GM21528 (cell line): ENCODE data around the gene LPP.
"Not testable (repeated sequence)": the region's sequence is repeated elsewhere in the genome, so short reads cannot be mapped to it uniquely, and the experiment has no call there.

Experiments
- ATAC-seq: cut with Tn5 transposase; IDR thresholded peaks from one replicate; pipeline ENCODE4 v1.9.1; 2021; ENCODE audit warnings: mild to moderate bottlenecking, moderate library complexity; ENCODE audit not compliant: unreplicated experiment, low FRiP score

Gene LPP

DNA sequence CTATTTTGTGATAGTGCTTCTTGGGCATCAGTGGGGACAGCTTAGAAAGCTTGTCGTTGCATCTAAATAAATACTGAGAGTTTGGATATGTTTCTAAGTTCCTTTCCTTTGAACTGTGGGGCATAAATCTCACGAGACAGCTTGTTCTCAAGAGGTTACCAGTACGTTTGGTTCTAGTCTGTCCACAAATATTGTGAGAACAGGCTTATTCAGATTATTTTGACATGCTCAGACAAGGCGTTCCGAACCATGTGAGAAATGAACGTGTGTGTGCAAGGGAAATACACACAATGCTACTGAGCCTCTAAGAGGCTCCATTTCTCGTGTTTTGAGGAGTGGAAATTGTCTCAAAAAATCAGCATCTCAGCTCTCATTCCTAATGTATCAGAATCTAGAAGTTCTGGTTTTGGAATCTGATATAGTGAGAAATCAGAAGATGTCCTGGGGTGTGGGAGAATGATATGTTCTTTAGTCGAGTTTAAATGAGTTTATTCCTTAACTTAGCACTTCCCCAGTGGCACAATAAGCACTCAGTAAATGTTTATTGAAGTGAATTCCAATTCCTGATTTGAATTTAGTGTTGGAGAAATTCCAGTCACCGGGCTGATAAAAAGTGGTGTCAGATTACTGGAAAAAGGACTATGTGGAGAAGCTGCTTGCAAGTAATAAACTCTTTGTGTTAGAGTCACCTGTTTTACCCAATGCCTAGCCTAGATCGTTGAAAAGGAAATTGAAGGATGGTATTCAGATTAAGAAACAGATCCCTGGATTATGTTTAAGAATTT lies 481.5 kb downstream of the LPP start:
- ATAC-seq: no peak

DNA sequence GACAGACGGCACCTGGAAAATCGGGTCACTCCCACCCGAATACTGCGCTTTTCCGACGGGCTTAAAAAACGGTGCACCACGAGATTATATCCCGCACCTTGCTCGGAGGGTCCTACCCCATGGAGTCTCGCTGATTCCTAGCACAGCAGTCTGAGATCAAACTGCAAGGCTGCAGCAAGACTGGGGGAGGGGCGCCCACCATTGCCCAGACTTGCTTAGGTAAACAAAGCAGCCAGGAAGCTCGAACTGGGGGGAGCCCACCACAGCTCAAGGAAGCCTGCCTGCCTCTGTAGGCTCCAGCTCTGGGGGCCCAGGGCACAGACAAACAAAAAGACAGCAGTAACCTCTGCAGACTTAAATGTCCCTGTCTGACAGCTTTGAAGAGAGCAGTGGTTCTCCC lies 482.3 kb downstream of the LPP start:
- ATAC-seq: not testable (repeated sequence)

GRCh38 chr3:188641076-188641475 lies 487.1 kb downstream of the LPP start:
- ATAC-seq: no peak

DNA sequence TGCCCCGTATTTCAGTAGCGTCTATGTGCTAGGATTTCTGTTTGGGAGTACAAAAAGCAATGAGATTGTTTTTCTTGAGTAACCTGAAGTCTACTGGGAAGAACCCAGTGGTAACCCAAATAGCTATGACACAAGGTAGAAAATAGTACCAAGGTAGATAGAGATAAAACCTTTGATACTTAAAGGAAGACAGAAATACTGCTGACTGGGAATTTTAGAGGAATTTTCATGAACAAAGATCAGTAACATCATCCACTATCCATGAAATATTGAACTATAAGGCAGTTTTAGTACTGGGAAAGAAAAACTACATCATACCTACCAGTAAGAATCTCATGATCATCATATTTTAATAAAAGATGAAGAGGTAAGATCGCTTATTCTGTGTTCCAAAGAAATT lies 489.8 kb downstream of the LPP start:
- ATAC-seq: no peak

DNA sequence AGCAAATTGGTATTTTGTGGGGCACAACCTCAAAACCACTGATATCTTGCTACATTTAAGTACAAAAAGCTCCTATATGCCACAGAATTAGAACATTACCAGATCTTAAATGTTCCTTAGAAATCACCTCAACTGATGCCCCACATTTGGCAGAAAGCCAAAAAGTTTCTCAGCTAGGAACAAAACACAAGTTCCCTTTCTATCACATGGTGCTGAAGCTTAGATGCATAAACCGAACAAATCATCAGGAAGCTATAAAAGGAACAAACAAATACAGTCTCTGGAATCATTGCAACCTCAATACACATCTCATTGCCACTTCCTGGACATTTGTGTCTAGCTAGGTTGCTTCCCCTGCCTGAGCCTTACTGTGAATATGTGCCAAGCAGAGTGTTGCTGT lies 492.6 kb downstream of the LPP start:
- no peak for ATAC-seq

- no peak for ATAC-seq
Observed at GRCh38 chr3:188647237-188647636, 493.3 kb downstream of the LPP start.

DNA sequence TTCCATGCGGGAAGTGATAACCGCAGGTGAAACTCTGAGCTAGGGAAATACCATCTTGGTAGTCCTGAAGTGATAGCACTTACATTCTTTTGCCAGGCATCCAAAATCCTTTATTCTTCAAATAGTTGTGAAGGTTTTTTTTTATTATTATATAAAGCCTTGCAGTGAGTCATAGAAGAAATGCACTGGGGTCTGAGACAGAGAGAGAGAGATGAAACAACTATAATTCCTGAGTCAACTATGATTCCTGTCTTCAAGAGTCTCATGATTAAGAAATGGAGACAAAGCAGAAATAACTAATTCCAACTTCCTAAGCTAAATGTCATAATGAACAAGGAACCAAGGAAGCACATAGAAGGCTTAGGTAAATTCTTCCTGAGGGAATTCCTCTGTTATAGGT lies 495.6 kb downstream of the LPP start:
- no peak for ATAC-seq

- ATAC-seq: no peak
Observed at GRCh38 chr3:188656196-188656982, 502.4 kb downstream of the LPP start.

DNA sequence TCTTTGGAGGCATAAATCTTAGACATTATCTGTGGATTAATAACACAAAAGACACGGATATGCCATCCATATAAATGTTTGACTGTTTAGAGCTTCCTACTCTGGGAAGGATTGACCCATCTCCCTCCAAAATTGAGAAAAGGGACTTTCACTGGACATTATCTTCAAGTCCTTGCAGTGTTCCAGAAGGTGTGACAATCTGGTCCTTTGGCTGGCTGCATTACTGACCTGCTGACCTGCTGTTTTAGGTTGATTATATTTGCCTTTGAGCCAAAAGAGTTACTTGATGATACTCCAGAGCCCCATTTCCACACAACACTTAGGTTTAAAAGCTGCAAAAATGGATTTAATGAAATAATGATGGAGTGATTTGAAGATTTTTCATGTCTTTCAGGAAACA lies 504.6 kb downstream of the LPP start:
- no peak for ATAC-seq

GRCh38 chr3:188659449-188660090 lies 505.6 kb downstream of the LPP start:
- ATAC-seq: no peak

DNA sequence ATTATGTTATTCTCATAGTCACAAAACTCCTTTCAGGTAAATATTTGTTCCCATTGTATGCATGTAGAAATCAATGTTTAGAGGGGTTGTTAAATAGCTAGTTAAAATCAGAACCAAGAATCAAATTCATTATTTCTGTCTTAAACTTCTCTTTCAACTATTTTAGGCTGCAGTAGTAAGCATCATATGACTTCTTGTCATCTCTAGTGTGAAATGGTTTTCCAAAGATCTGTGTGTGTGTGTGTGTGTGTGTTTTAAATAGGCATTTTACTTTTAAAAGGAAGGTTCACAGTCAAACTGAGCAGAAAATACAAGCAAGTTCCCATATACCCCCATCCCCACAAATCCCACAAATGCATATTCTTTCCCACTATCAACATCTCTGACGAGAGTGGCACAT lies 506.5 kb downstream of the LPP start:
- ATAC-seq: no peak

DNA sequence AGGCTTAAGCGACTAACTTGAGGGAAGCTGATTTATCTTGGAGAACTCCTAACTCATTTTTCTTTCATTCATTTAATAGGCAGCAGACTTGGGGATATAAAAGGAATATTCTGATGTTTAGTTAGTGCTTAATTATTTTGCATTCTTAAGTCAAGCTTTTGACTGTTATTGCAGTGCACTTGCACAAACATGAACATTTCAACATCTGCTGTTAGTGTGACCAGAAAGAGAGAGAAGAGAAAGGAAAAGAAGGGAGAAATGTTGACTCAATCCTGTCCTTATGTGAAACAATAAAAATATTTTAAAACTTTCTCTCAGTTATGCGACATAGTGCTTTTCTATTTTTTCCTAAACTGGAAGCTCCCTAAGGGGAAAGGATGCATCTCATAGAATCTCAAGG lies 507.8 kb downstream of the LPP start:
- ATAC-seq: no peak

GRCh38 chr3:188662214-188662613 lies 508.3 kb downstream of the LPP start:
- no peak for ATAC-seq

- ATAC-seq: no peak
Observed at GRCh38 chr3:188662795-188663194, 508.8 kb downstream of the LPP start.

GRCh38 chr3:188663839-188664238 lies 509.9 kb downstream of the LPP start:
- ATAC-seq: no peak

GRCh38 chr3:188664795-188665194 lies 510.8 kb downstream of the LPP start:
- ATAC-seq: no peak

DNA sequence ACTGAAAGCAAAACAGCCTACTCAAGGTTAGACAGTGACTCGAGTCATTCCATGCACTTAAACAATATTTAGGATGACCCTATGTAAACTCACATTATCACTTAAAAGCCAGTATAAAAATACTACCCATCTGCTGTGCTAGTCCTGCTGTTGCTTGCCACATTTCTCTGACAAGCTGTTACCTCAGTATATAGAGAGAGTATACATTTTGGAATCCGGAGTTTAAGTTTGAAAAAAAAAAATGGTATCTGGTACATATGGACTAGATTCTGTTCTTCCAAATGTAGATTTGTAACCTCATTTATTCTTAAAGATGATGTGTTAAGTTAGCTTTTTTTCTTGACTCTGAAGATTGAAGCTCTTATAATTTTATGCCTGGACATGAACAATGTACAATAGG lies 514.0 kb downstream of the LPP start:
- no peak for ATAC-seq

- no peak for ATAC-seq
Observed at GRCh38 chr3:188670446-188670845, 516.5 kb downstream of the LPP start.

DNA sequence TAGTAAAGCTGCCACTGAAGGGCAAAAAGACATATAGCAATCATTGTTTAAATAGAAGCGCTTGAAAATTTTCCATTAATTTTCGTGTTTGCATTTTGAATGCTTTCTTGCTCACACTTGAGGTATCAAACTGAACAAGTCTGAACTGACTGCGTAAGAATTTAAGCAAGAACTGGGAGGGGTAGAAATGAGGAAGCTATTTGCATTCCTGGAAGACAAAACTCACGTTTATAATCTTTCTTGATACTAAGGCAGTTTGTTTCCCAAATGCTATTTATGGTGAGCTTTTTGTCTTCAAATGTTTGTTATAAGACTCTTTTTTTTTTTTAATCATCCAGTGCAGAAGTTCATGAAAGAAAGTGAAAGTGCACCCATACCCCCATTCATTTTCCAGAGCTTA lies 518.0 kb downstream of the LPP start:
- ATAC-seq: no peak

DNA sequence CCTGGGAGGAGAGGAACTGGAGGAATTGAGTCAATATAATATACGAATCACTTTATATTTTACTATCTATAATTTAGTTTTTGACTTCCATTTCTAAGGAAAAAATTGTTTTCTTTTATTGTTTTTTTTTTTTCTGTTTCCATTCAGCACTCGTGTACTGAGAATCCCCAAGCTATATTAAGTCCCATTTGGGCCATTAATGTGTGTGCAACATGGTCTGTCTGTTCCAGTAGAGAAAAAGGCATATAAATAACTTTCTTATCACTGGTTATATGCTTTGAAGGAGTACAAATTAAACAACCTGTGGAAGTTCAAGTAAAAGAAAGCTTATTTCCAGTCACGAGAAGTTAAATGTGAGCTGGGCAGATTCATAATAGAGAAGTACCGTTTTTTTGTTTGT lies 518.9 kb downstream of the LPP start:
- no peak for ATAC-seq

- ATAC-seq: no peak
Observed at GRCh38 chr3:188673646-188674186, 519.8 kb downstream of the LPP start.
